Measurements from ENCODE around the gene CNTNAP4. TPM values are rescaled to one million over a fixed set of nuclear protein-coding genes. Genes with fewer than 3 reads are reported as not detected.

CNTNAP4 gene
- total RNA-seq, 1 donor from 2014 or later, result not detected

DNA sequence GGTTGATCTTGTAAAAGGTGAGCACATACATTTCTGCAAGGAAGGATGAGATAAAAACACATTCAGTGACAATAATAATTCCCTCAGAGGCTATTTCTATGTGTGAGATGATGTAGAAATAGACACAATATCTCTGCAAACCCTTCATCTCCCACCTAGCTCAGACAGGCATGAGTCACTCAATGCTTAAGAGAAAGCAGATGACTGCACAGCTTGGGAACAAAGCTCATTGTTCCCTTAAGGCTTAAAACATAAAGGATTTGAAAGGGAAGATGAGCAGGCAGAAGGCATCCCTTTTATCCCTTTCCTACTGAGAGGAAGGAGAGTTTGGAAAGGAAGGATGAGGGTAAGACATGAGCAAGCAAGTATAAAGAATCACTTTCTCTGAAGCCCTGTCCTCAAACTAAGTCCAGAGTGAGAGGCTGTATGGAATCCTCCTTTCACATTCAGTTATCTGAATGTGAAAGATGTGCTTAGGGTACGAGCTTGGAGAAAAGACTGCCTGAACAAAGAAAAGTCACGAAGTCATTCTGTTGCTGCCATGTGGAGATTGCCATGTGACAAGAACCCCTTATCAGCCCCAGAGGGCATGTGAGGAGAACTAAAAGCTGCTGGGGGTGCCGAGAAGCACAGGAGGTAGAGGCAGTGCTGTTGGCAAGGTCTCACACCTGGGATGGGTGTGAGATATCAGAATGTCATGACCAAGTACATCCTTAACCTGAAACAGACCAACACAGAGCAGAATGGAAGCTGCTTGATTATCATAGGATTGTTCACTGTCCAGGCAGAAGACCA is 58.2 kb downstream of the CNTNAP4 start:
- H3K9me3 Mint-ChIP-seq (ENCODE audit: unreplicated experiment), result peaks cover 8% of the 10 kb centered on the region

DNA sequence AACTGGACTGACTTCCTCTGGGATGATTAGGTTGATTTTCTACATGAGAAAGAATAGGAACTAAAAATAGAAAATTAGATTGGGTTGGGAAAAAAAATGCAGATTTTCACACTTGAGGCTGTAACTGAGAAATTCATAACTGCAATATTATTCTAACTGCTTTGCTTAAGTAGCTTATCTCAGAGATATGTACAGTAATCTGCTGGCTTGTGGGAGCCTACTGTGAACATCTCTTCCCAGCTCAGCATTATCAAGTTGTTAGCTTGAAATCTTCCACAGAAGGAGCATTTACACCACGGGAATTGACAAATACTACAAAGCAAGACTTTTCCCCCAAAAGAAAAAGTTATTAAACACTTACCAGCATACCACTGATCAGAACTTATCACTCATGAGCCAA is 58.9 kb downstream of the CNTNAP4 start:
- Mint-ChIP-seq H3K27me3 (ENCODE audit: unreplicated experiment) (no peaks in the 10 kb centered on the region), H3K36me3 (ENCODE audit: unreplicated experiment) (no peaks in the 10 kb centered on the region), H3K4me3 (ENCODE audit: unreplicated experiment) (no peak overlapping the region), H3K9me3 (ENCODE audit: unreplicated experiment) (peaks cover 8% of the 10 kb centered on the region), H3K4me1 (ENCODE audit: unreplicated experiment) (no peaks in the 10 kb centered on the region), H3K27ac (ENCODE audit: unreplicated experiment) (no peak overlapping the region)
- DNase-seq (ENCODE audit: extremely low spot score, unreplicated experiment), result no peak
- TF ChIP-seq, protein P1, sequence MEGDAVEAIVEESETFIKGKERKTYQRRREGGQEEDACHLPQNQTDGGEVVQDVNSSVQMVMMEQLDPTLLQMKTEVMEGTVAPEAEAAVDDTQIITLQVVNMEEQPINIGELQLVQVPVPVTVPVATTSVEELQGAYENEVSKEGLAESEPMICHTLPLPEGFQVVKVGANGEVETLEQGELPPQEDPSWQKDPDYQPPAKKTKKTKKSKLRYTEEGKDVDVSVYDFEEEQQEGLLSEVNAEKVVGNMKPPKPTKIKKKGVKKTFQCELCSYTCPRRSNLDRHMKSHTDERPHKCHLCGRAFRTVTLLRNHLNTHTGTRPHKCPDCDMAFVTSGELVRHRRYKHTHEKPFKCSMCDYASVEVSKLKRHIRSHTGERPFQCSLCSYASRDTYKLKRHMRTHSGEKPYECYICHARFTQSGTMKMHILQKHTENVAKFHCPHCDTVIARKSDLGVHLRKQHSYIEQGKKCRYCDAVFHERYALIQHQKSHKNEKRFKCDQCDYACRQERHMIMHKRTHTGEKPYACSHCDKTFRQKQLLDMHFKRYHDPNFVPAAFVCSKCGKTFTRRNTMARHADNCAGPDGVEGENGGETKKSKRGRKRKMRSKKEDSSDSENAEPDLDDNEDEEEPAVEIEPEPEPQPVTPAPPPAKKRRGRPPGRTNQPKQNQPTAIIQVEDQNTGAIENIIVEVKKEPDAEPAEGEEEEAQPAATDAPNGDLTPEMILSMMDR (IDR thresholded peaks at IDR 0.05), result no peak

More for the DNA sequence above, 58.2 kb downstream of the CNTNAP4 start:
- no peaks in the 10 kb centered on the region for H3K36me3 Mint-ChIP-seq (ENCODE audit: unreplicated experiment)
- no peaks in the 10 kb centered on the region for H3K27me3 Mint-ChIP-seq (ENCODE audit: unreplicated experiment)
- no peak overlapping the region for H3K27ac Mint-ChIP-seq (ENCODE audit: unreplicated experiment)
- no peak overlapping the region for H3K4me3 Mint-ChIP-seq (ENCODE audit: unreplicated experiment)
- no peak for DNase-seq (ENCODE audit: extremely low spot score, unreplicated experiment)
- H3K4me1 Mint-ChIP-seq (ENCODE audit: unreplicated experiment), result no peaks in the 10 kb centered on the region
- TF ChIP-seq, protein P1 (IDR thresholded peaks at IDR 0.05), result no peak

DNA sequence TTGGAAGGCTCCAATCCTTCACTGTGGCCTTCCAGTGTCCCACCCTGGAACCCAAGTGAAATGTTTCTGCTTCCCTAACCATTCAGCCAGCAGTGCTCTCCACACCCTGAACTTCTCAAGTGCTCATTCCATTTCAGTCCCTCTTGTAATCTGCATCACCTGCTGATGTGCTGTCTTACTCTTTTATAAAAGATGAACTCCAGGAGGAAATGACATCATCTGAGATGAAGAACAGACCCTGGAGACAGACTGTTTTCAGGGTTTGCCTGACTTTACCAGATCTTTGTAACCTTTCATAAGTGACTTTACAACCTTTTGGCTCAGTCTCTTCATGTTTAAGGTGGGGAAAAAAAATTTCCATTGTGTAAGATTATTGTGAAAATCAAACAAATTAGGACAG is 61.3 kb downstream of the CNTNAP4 start:
- no peaks in the 10 kb centered on the region for H3K4me1 Mint-ChIP-seq (ENCODE audit: unreplicated experiment)
- peaks cover 8% of the 10 kb centered on the region for H3K9me3 Mint-ChIP-seq (ENCODE audit: unreplicated experiment)
- H3K27ac Mint-ChIP-seq (ENCODE audit: unreplicated experiment), result no peak overlapping the region
- H3K27me3 Mint-ChIP-seq (ENCODE audit: unreplicated experiment), result no peaks in the 10 kb centered on the region
- DNase-seq (ENCODE audit: extremely low spot score, unreplicated experiment), result no peak
- no peaks in the 10 kb centered on the region for H3K36me3 Mint-ChIP-seq (ENCODE audit: unreplicated experiment)
- TF ChIP-seq, protein P1 (IDR thresholded peaks at IDR 0.05), result no peak
- H3K4me3 Mint-ChIP-seq (ENCODE audit: unreplicated experiment), result no peak overlapping the region

DNA sequence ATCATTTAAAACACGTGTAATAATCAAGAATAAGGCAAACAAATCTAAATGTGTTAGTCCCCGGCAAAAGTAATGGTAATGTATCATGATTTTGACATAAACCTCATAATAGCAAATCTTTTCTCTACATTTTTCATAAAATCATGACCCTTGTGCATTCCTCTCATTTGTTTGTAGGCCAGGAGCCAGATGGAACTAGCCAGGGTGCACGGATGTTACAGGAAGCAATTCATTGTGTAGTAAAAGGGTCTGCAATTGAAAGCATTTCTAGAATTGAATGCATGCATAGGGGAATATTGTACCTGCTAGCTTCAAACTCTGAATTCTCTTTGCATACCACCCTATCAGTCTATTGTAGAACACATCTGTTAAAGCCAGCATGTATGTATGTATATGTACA is 66.6 kb downstream of the CNTNAP4 start:
- H3K4me3 Mint-ChIP-seq (ENCODE audit: unreplicated experiment), result no peak overlapping the region
- no peak overlapping the region for H3K27ac Mint-ChIP-seq (ENCODE audit: unreplicated experiment)
- no peaks in the 10 kb centered on the region for H3K27me3 Mint-ChIP-seq (ENCODE audit: unreplicated experiment)
- TF ChIP-seq, protein P1 (IDR thresholded peaks at IDR 0.05), result no peak
- H3K36me3 Mint-ChIP-seq (ENCODE audit: unreplicated experiment), result no peaks in the 10 kb centered on the region
- no peaks in the 10 kb centered on the region for H3K9me3 Mint-ChIP-seq (ENCODE audit: unreplicated experiment)
- DNase-seq (ENCODE audit: extremely low spot score, unreplicated experiment), result no peak
- no peaks in the 10 kb centered on the region for H3K4me1 Mint-ChIP-seq (ENCODE audit: unreplicated experiment)

DNA sequence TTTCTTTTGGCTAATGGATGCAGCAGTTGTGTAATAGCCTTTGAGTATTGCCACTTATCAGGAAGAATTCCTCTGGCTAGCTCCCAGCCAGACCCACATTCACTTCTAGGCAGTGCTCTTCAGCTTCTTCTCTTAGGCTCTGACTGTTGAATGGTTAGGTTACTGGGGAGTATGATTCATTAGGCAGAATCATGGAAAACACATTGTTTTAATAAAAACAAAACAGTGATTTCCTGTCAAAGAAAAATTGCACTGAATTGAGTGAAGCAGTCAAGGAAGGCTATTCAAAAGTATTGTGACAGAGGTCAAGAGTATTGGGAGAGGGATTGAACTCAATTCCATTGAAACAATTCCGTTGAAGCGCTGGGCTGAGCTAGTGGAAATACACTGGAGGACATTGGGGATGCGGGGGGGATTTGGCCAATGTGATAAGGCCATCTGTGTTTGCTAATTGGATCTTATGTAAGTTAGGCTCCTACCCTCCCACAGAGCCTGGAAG is 68.0 kb downstream of the CNTNAP4 start:
- Mint-ChIP-seq H3K27ac (ENCODE audit: unreplicated experiment) (no peak overlapping the region), H3K27me3 (ENCODE audit: unreplicated experiment) (no peaks in the 10 kb centered on the region), H3K36me3 (ENCODE audit: unreplicated experiment) (no peaks in the 10 kb centered on the region), H3K9me3 (ENCODE audit: unreplicated experiment) (no peaks in the 10 kb centered on the region), H3K4me1 (ENCODE audit: unreplicated experiment) (no peaks in the 10 kb centered on the region), H3K4me3 (ENCODE audit: unreplicated experiment) (no peak overlapping the region)
- no peak for DNase-seq (ENCODE audit: extremely low spot score, unreplicated experiment)
- TF ChIP-seq, protein P1 (IDR thresholded peaks at IDR 0.05), result no peak
